ENCODE measurements around the gene POLR3E.
A peak's percentile ranks its signal among the peaks of the same experiment; 100 is the strongest.

Gene POLR3E, protein sequence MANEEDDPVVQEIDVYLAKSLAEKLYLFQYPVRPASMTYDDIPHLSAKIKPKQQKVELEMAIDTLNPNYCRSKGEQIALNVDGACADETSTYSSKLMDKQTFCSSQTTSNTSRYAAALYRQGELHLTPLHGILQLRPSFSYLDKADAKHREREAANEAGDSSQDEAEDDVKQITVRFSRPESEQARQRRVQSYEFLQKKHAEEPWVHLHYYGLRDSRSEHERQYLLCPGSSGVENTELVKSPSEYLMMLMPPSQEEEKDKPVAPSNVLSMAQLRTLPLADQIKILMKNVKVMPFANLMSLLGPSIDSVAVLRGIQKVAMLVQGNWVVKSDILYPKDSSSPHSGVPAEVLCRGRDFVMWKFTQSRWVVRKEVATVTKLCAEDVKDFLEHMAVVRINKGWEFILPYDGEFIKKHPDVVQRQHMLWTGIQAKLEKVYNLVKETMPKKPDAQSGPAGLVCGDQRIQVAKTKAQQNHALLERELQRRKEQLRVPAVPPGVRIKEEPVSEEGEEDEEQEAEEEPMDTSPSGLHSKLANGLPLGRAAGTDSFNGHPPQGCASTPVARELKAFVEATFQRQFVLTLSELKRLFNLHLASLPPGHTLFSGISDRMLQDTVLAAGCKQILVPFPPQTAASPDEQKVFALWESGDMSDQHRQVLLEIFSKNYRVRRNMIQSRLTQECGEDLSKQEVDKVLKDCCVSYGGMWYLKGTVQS

DNA sequence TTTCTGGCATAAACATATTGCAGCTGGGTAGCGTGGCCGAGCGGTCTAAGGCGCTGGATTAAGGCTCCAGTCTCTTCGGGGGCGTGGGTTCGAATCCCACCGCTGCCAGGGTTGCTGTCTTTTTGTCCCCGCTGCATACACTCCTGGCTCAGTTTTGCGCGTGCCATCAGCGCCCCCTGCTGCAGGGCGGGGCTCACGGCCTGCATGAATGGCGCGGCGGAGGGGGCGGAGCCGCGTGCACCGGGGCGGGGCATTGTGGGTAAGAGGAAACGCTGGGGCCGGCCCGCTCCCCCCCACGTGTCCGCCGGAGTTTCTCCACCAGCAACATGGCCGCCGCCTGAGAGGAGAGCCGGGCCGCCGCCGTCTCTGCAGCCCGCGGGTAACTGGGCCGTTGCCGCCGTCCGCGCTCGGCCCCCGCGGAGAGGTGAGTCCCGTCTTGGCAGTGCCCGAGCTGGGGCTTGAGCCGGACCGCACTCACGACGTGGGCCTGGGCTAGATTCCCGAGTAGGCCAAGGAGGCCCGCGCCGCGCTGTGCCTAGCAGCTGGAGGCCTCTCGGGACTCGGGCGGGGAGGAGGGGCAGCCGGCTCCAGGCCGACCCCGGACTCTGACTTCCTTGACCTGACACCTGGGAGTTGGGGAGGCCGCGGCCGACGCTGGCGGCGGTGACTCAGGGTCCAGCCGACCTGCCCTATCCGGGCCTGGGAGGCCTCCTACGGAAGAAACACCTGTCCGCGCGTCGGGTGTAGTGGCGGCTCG, at the start of gene POLR3E:
Gene POLR3E, plus strand, starts transcription at position 296 of the 757 bp plus-strand sequence. CDS start 5,560 bp downstream, outside the sequence.
- no peaks in the 10 kb centered on the region for H3K36me3 ChIP-seq (ENCODE audit: insufficient read depth, low read length)
- peaks cover 4% of the 10 kb centered on the region; the same call in 1 of the 2 replicates for H3K4me1 ChIP-seq (ENCODE audit: insufficient read depth, low read length)
- H3K9me3 ChIP-seq (ENCODE audit: control insufficient read depth, insufficient read depth, low read length) = no peaks in the 10 kb centered on the region
- H3K9ac ChIP-seq (ENCODE audit: low read depth, low read length) = peak within 1 kb of the TSS; percentile 82

DNA sequence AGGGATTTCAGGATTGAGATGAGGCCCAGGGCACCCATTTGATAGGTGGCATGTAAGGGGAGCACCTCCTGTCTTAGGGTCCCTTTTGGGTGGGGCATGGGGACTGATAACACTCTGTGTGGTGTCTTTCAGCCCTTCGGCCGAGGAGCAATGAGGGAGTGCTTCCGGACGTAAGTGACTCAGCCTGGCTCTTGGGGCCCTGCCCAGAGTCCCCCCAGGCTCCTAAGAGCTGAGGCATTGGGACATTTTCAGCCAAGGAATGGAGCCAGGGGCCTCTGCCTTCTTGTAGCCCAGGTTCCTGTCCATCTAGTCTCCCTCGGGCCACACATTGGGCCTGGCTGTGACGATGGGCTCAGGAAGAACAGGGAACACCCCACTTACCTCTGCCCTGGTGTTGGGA, 46.7 kb upstream of the POLR3E start:
- peaks cover 4% of the 10 kb centered on the region; the same call in 1 of the 2 replicates for H3K9me3 ChIP-seq (ENCODE audit: control insufficient read depth, insufficient read depth, low read length)
- peaks cover 4% of the 10 kb centered on the region for H3K36me3 ChIP-seq (ENCODE audit: insufficient read depth, low read length)
- no peaks in the 10 kb centered on the region for H3K4me1 ChIP-seq (ENCODE audit: insufficient read depth, low read length)
- no peak overlapping the region for H3K9ac ChIP-seq (ENCODE audit: low read depth, low read length)

DNA sequence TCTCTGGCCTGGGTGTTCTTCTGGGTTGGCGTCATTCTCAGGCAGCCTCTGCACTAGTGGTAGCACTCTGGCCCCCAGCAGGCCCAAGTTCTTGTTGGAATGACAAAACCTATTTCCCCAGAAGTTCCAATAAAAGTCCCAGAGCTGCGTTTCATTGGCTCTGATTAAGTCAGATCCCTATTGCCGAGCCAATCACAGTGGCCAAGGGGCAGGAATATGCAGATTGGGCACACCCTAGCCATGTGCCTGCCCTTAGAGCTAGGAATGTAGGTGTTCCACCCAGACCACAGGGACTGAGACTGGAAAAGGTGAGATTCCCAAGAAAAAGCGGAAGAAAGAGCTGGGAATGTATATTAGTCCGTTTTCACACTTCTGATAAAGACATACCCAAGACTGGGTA, 44.9 kb upstream of the POLR3E start:
- no peak overlapping the region for H3K9ac ChIP-seq (ENCODE audit: low read depth, low read length)
- peaks cover 4% of the 10 kb centered on the region; the same call in 1 of the 2 replicates for H3K9me3 ChIP-seq (ENCODE audit: control insufficient read depth, insufficient read depth, low read length)
- no peaks in the 10 kb centered on the region for H3K4me1 ChIP-seq (ENCODE audit: insufficient read depth, low read length)
- H3K36me3 ChIP-seq (ENCODE audit: insufficient read depth, low read length) = peaks cover 4% of the 10 kb centered on the region

DNA sequence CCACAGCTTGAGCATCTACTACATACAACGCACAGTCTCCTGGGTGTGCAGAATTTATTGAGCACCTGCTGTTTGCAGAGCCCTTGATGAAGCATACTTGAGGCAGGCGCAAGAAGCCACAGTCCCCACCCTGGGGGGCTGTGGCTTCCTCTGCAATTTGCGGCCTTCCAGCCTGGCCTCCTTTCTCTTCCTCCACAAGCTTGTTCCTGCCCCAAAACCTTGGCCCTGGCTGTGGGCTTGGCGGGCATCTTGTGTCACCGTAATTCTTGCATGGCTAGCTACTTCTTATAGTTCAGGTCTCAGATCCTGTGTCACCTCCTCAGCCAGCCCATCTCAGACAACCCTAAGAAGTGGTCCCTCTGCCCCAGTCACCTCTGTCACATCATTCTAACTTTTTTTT, 43.9 kb upstream of the POLR3E start:
- peaks cover 12% of the 10 kb centered on the region for H3K36me3 ChIP-seq (ENCODE audit: insufficient read depth, low read length)
- H3K4me1 ChIP-seq (ENCODE audit: insufficient read depth, low read length) = no peaks in the 10 kb centered on the region
- peaks cover 4% of the 10 kb centered on the region; the same call in 1 of the 2 replicates for H3K9me3 ChIP-seq (ENCODE audit: control insufficient read depth, insufficient read depth, low read length)
- H3K9ac ChIP-seq (ENCODE audit: low read depth, low read length) = no peak overlapping the region

DNA sequence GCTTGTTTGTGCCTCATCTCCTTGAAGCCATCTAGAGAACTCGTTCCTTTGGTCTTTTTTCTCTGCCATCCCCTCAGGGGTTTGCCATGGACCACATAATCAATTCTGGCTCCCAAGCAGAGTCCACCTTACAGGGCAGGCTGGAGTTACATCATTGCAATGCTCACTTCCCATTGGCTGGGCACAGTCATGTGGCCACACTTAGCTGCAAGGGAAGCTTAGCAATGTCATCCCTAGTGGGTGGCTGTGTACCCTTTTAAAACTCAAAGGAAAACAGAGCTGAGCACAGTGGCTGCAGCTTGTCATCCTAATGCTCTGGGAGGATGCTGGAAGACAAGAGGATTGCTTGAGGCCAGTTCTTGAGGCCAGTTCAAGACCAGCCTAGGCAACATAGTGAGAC, 41.9 kb upstream of the POLR3E start:
- no peak overlapping the region for H3K9ac ChIP-seq (ENCODE audit: low read depth, low read length)
- H3K9me3 ChIP-seq (ENCODE audit: control insufficient read depth, insufficient read depth, low read length) = peaks cover 4% of the 10 kb centered on the region; the same call in 1 of the 2 replicates
- H3K36me3 ChIP-seq (ENCODE audit: insufficient read depth, low read length) = peaks cover 18% of the 10 kb centered on the region
- no peaks in the 10 kb centered on the region for H3K4me1 ChIP-seq (ENCODE audit: insufficient read depth, low read length)

DNA sequence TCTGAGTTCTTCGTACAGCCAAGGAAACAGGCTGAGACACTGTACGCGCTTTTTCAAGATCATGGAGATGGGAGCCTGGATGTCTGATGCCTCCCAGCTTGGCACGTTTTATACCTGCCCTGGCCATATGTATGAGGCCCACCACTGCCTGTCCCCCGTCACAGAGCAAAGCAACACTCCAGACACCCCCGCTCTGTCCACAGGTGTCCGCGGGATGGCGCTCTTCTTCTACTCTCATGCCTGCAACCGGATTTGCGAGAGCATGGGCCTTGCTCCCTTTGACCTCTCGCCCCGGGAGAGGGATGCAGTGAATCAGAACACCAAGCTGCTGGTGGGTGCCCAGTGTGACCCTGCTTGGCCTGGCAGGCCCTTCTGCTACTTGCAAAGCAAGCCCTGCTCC, 39.8 kb upstream of the POLR3E start:
- Histone ChIP-seq H3K36me3 (ENCODE audit: insufficient read depth, low read length) (peaks cover 24% of the 10 kb centered on the region), H3K4me1 (ENCODE audit: insufficient read depth, low read length) (no peaks in the 10 kb centered on the region), H3K9me3 (ENCODE audit: control insufficient read depth, insufficient read depth, low read length) (peaks cover 4% of the 10 kb centered on the region; the same call in 1 of the 2 replicates)

DNA sequence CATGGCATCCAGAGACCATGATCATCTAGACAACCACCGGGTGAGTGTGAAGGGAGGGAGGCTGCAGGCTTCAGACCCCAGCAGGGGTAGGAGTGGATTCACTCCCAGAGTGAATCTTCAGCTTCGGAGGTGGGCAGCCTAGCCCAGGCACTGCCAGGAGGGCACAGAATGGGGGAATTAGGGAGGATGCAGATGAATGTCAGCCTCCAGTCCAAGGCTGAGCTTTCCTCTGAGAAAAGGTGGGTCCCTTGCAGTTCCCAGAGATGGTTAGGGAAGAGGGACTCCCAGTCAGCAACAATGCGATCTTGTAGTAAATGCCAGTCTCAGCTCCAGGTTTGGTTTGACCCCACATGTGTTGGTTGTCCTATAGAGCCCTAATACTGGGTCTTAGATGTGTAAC, 36.7 kb upstream of the POLR3E start:
- H3K9ac ChIP-seq (ENCODE audit: low read depth, low read length) = no peak overlapping the region
- H3K4me1 ChIP-seq (ENCODE audit: insufficient read depth, low read length) = no peaks in the 10 kb centered on the region
- H3K9me3 ChIP-seq (ENCODE audit: control insufficient read depth, insufficient read depth, low read length) = no peaks in the 10 kb centered on the region
- H3K36me3 ChIP-seq (ENCODE audit: insufficient read depth, low read length) = peaks cover 23% of the 10 kb centered on the region

More for the DNA sequence above, 39.8 kb upstream of the POLR3E start:
- H3K9ac ChIP-seq (ENCODE audit: low read depth, low read length) = no peak overlapping the region

DNA sequence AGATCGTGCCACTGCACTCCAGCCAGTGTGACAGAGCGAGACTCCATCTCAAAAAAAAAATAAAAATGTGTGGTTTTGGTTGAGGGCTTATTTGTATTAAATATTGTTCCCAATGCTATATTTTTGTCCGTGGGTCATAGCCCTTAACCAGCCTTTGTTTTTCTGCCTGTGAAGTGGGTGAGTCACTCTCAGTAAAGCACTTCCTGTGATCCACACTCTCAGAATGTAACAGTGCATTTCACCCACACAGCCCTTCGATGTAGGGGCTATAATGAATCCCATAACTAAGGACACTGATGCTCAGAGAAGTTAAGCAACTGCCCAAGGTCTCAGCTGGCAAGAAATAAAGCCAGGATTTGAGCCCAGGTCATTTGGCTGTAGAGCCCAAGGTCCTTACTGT, 34.7 kb upstream of the POLR3E start:
- no peak overlapping the region for H3K9ac ChIP-seq (ENCODE audit: low read depth, low read length)
- H3K9me3 ChIP-seq (ENCODE audit: control insufficient read depth, insufficient read depth, low read length) = no peaks in the 10 kb centered on the region
- H3K36me3 ChIP-seq (ENCODE audit: insufficient read depth, low read length) = peaks cover 23% of the 10 kb centered on the region
- H3K4me1 ChIP-seq (ENCODE audit: insufficient read depth, low read length) = no peaks in the 10 kb centered on the region

DNA sequence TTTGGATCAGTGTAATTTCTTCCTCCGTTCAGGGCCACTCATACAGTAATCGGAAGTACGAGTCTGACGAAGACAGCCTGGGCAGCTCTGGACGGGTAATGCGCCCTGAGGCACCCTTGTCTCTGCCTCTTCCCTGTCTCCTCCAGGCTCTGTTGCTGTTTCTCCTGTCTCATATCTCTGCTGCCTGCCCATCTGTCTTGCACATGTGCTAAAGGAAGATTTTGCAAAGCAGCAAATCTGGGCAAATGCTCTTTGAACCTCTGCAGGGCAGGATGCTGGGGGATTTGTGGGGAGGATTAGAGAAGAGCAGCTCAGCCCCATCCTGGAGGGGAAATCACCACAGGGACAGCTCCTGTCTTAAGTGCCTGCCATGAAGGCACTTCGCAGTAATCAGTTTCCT, 32.4 kb upstream of the POLR3E start:
- no peaks in the 10 kb centered on the region for H3K4me1 ChIP-seq (ENCODE audit: insufficient read depth, low read length)
- H3K9ac ChIP-seq (ENCODE audit: low read depth, low read length) = no peak overlapping the region
- H3K9me3 ChIP-seq (ENCODE audit: control insufficient read depth, insufficient read depth, low read length) = no peaks in the 10 kb centered on the region
- peaks cover 11% of the 10 kb centered on the region for H3K36me3 ChIP-seq (ENCODE audit: insufficient read depth, low read length)

DNA sequence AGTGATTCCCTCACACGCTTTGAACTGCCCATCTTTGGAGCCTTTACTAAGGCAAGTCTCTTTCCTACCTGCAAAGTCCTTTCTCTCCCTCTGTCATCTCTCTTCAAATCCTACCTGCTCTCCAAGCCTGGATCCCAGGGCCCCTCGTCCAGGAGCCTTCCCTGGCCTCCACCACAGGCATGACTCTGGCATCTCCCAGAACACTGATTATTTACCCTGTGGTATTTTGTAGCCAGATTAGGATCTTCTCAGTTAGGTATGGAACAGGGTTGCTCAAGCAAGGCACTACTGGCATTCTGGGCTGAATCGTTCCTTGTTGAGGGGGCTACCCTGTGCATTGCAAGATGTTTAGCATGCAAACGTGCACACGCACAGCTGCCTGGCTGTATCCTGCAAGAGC, 31.9 kb upstream of the POLR3E start:
- Histone ChIP-seq H3K9ac (ENCODE audit: low read depth, low read length) (no peak overlapping the region), H3K4me1 (ENCODE audit: insufficient read depth, low read length) (no peaks in the 10 kb centered on the region), H3K36me3 (ENCODE audit: insufficient read depth, low read length) (peaks cover 8% of the 10 kb centered on the region), H3K9me3 (ENCODE audit: control insufficient read depth, insufficient read depth, low read length) (no peaks in the 10 kb centered on the region)

DNA sequence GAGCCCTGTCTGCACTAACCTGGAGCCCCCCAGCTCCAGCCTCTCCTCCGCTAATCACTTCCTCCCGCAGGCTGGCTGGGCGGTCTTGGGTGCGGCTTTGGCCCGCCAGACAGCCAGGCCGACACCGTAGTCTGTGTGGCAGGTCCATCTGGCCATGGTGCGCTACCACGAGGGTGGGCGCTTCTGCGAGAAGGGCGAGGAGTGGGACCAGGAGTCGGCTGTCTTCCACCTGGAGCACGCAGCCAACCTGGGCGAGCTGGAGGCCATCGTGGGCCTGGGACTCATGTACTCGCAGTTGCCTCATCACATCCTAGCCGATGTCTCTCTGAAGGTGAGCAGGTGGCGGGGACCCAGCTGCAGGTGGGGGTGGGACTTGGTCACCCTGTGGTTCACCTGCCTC, 30.7 kb upstream of the POLR3E start:
- Histone ChIP-seq H3K9ac (ENCODE audit: low read depth, low read length) (no peak overlapping the region), H3K4me1 (ENCODE audit: insufficient read depth, low read length) (no peaks in the 10 kb centered on the region), H3K9me3 (ENCODE audit: control insufficient read depth, insufficient read depth, low read length) (no peaks in the 10 kb centered on the region), H3K36me3 (ENCODE audit: insufficient read depth, low read length) (peaks cover 5% of the 10 kb centered on the region; the same call in 1 of the 2 replicates)

DNA sequence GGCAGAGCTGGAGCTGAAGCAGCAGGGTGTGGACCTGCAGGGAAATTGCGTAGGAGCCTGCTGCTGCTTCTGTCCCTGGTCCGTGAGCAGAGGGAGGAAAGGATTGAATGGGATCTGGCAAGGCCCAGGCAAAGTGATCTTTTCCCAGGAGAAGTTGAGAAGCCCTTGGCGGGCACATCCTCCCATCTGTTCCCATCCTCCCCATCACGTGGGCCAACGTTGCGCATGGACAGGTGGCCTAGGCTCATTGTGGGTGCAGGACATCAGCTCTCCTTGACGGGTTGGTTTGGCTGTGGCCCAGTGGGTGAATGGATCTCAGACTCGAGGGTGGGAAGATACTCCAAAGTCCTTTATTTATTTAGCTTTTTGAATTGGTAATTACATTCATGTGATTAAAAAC, 29.4 kb upstream of the POLR3E start:
- no peaks in the 10 kb centered on the region for H3K4me1 ChIP-seq (ENCODE audit: insufficient read depth, low read length)

DNA sequence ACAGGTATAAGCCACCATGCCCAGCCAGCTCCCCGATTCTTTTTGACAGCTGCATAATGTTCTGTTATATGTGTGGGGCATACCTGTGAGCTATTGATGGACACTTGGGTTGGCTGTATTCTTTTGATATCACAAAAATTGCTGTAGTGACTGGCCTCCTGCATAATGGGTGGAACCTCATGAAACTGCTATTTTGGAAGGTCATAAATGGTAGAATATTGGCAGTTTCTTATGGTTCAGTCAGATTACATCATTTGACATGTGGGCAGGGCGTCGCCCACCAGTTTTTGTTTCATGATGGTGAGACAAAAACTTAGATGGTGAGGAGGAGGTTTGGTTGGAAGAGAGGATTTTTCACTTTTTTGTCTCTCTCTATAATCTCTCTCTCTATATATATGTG, 26.7 kb upstream of the POLR3E start:
- no peak overlapping the region for H3K9ac ChIP-seq (ENCODE audit: low read depth, low read length)
- no peaks in the 10 kb centered on the region for H3K9me3 ChIP-seq (ENCODE audit: control insufficient read depth, insufficient read depth, low read length)
- H3K4me1 ChIP-seq (ENCODE audit: insufficient read depth, low read length) = no peaks in the 10 kb centered on the region
- H3K36me3 ChIP-seq (ENCODE audit: insufficient read depth, low read length) = peaks cover 6% of the 10 kb centered on the region

More for the DNA sequence above, 29.4 kb upstream of the POLR3E start:
- Histone ChIP-seq H3K36me3 (ENCODE audit: insufficient read depth, low read length) (peaks cover 3% of the 10 kb centered on the region; the same call in 1 of the 2 replicates), H3K9ac (ENCODE audit: low read depth, low read length) (no peak overlapping the region), H3K9me3 (ENCODE audit: control insufficient read depth, insufficient read depth, low read length) (no peaks in the 10 kb centered on the region)

DNA sequence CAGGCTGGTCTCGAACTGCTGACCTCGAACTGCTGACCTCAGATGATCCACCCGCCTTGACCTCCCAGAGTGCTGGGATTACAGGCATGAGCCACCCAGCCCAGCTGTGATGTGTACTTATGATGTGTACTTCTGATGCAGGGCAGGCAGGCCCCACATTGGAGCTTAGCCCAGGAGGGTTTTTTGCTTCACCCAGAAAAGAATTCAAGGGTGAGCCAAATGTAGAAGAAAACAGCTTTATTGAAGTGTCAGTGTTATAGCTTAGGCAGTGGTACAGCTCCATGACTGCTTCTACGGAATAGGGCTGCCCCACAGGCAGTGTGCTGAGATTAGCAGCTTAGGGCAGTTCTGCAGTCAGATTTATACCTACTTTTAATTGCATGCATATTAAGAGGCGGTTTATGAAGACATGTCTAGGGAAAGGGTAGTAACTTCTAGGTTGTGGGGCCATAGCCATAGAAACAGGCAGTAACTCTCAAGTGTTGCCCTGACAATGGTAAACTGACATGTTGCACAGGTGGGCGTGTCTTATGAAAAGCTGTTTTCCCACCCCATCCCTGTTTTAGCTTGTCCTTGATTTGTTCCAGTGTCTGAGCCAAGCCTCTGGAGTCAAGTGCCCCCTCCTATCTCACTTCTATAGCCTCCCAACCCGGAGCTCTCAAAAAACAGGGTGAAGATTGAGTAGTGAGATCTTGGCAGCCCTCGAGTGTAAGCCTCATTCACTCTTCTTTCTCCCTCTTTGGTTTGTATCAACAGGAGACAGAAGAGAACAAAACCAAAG, 24.1 kb upstream of the POLR3E start:
- no peak overlapping the region for H3K9ac ChIP-seq (ENCODE audit: low read depth, low read length)
- H3K36me3 ChIP-seq (ENCODE audit: insufficient read depth, low read length) = peaks cover 6% of the 10 kb centered on the region
- H3K9me3 ChIP-seq (ENCODE audit: control insufficient read depth, insufficient read depth, low read length) = no peaks in the 10 kb centered on the region
- no peaks in the 10 kb centered on the region for H3K4me1 ChIP-seq (ENCODE audit: insufficient read depth, low read length)

Data from ES-I3 (cell line).